ENCODE data around the gene SETBP1.

- TF ChIP-seq ZKSCAN1 (IDR thresholded peaks at IDR 0.05; ENCODE audit: low read length) (no peak), ZNF329 (CRISPR knock-in tag; IDR thresholded peaks at IDR 0.05; ENCODE audit: low read depth) (no peak)
Measured at GRCh38 chr18:44844486-44844885, 163.8 kb downstream of the SETBP1 start.
